Thoracic aorta (tissue), 2 donors: ENCODE results near the gene RNF4. TPM values are rescaled to one million over a fixed set of nuclear protein-coding genes. Genes with fewer than 3 reads are reported as not detected.
"Not testable (repeated sequence)": the region's sequence is repeated elsewhere in the genome, so short reads cannot be mapped to it uniquely, and the experiment has no call there.

Experiments used
- ATAC-seq: fragments of 150-250 bp; one replicate; pipeline ENCODE4 v1.8.0; 2017; ENCODE audit warnings: low read depth; ENCODE audit not compliant: insufficient number of reproducible peaks, low FRiP score
- DNase-seq: peaks from one replicate; pipeline ENCODE4 v3.0.0-alpha.2; 2020; ENCODE audit warnings: low spot score
- H3K27ac ChIP-seq, 2 donors: fragments of 200-600 bp; sonication (generic); 1 replicate in 1 of 2; 2 replicates in 1 of 2; pipeline ENCODE4 v1.5.1; 2016; ENCODE audit warnings: mild to moderate bottlenecking in 2 of 2, moderate library complexity in 2 of 2
- H3K27me3 ChIP-seq: fragments of 200-600 bp; sonication (generic); replicated peaks from 2 replicates; pipeline ENCODE4 v1.6.0; 2016; ENCODE audit warnings: mild to moderate bottlenecking; ENCODE audit not compliant: insufficient read depth
- H3K36me3 ChIP-seq: fragments of 200-600 bp; sonication (generic); one replicate; pipeline ENCODE4 v1.5.1; 2016
- H3K4me1 ChIP-seq, 2 donors: fragments of 200-600 bp; sonication (generic); 1 replicate in 1 of 2; 2 replicates in 1 of 2; pipeline versions ENCODE4 v1.5.1 to v1.6.0; 2016; ENCODE audit warnings: low read depth in 2 of 2, mild to moderate bottlenecking in 1 of 2; ENCODE audit not compliant: control insufficient read depth in 1 of 2
- H3K4me3 ChIP-seq: fragments of 200-600 bp; sonication (generic); 2 replicates; pipeline ENCODE4 v1.5.1; 2016; ENCODE audit warnings: mild to moderate bottlenecking
- H3K9me3 ChIP-seq: fragments of 200-600 bp; sonication (generic); 2 replicates; pipeline ENCODE4 v1.5.1; 2016
- total RNA-seq, 2 donors: library from RNA; depleted of rRNA; stranded (reverse); fragments of >200 nt; gene quantifications; one replicate each; pipeline versions ENCODE4 v1.1.0 to v1.2.3, GENCODE V29; 2016
- TF ChIP-seq, protein P1 (sequence below): fragments of 200-600 bp; sonication (generic); IDR thresholded peaks from one replicate; pipeline ENCODE4 v1.5.1; 2019; ENCODE audit warnings: antibody characterized with exemption

Gene RNF4
- total RNA-seq, 2 donors from 2014 or later: 29.8 to 83.1 TPM

DNA sequence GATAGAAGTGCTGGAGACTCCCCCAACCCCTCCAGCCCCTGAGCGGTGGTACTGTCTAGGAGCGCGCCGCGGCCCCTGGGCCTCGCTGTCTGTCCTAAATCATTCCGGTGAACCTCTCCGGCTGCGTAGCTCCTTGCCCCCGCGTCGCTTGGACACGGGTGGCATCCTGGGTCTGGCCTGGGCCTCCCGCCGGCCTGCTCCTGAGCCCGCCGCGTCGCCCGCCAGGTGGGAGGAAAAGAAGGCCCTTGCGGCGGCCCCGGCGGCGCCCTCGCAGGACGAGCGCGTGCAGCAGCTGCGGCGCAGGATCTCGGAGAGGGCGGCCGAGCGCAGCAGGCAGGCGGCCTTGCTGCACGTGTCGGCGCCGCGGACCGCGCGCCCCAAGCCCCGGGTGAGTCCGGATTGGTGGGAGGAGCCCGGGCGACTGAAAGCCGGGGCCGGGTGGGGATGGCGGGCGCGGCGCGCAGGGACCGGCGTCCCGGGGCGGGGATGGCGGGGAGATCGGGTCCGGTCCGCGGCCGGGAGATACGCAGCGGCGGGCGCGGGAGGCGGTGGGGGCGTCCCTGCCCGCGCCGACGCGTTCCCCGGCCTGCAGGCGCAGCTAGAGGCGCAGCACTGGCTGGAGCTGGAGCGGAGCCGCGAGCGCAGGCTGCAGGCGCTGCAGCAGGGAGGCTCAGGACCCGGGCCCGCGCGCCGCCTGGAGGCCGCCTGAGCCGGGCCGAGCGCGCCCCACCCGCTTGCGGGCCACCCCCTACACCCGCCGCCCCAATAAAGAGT, 6.5 kb upstream of the RNF4 start:
- DNase-seq (no peak), ATAC-seq (no peak)
- TF ChIP-seq, protein P1, sequence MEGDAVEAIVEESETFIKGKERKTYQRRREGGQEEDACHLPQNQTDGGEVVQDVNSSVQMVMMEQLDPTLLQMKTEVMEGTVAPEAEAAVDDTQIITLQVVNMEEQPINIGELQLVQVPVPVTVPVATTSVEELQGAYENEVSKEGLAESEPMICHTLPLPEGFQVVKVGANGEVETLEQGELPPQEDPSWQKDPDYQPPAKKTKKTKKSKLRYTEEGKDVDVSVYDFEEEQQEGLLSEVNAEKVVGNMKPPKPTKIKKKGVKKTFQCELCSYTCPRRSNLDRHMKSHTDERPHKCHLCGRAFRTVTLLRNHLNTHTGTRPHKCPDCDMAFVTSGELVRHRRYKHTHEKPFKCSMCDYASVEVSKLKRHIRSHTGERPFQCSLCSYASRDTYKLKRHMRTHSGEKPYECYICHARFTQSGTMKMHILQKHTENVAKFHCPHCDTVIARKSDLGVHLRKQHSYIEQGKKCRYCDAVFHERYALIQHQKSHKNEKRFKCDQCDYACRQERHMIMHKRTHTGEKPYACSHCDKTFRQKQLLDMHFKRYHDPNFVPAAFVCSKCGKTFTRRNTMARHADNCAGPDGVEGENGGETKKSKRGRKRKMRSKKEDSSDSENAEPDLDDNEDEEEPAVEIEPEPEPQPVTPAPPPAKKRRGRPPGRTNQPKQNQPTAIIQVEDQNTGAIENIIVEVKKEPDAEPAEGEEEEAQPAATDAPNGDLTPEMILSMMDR: peak; percentile 46
- Histone ChIP-seq H3K36me3 (no peaks in the 10 kb centered on the region), H3K27ac (no peak overlapping the region), H3K9me3 (no peaks in the 10 kb centered on the region), H3K4me1 (peaks cover 4 to 13% of the 10 kb centered on the region in 2 donors), H3K27me3 (no peaks in the 10 kb centered on the region), H3K4me3 (peak overlapping the region; percentile 83)

DNA sequence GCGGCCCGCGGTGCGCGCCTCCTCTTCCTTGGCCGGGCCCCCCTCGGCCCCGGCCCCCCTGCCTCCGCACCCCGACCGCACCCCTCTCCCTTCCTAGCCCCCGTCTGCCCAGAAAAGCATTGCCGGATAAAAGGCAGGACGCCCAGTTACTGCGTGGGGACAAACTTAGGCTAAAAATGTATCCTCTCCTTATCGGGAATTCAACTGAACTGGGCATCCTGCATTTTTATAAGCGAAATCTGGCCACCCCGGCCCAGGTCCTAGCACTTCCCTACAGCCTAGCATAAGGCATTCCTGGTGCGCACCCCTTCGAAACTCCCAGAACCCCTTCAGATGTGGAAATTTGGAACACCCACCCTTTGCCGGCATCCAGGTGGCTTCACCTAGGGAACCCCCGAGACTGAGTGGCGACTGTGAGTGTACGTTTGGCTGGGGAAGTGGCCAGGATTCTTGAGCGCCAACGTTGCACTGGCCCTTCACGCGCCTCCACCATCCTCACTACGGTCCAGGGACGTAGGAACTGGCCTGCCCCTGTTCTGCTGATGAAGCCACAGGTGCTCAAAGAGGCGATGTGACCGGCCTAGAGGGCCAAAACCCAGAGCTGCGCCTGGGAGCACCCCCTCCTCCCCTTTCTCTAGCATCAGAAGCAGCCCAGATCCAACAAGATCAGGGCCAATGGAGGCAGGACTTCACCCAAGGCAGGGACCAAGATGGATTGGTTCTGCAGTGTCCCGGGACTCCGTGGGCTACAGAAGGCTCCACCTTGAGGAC, 5.7 kb upstream of the RNF4 start:
- no peak for DNase-seq

DNA sequence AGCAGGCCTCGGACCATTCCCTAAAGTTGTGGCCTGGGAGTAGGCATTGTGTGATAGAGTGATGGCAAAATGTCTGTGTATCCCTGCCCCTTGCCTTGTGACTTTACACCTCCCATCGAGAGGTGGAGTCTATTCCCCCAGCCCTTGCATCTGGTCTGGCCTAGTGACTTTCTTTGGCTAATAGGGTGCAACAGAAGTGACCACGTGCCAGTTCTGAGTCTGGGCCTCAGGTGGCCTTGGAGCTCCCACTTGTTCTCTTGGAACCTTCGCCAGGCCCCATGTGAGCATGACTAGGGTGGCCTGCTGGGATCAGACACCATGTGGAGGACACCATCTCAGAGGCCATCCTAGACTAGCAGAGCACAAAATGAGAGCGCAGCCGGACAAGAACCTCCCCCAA, 3.9 kb upstream of the RNF4 start:
- Histone ChIP-seq H3K27ac (no peak overlapping the region), H3K4me1 (peaks cover 14 to 25% of the 10 kb centered on the region in 2 donors), H3K36me3 (no peaks in the 10 kb centered on the region), H3K4me3 (no peak overlapping the region), H3K9me3 (no peaks in the 10 kb centered on the region), H3K27me3 (no peaks in the 10 kb centered on the region)
- TF ChIP-seq, protein P1: no peak
- ATAC-seq (no peak), DNase-seq (no peak)

More for the DNA sequence above, 5.7 kb upstream of the RNF4 start:
- Histone ChIP-seq H3K4me3 (peak overlapping the region; percentile 83), H3K4me1 (peaks cover 10 to 20% of the 10 kb centered on the region in 2 donors), H3K36me3 (no peaks in the 10 kb centered on the region), H3K27ac (no peak overlapping the region), H3K9me3 (no peaks in the 10 kb centered on the region), H3K27me3 (no peaks in the 10 kb centered on the region)
- TF ChIP-seq, protein P1: no peak
- ATAC-seq: no peak

DNA sequence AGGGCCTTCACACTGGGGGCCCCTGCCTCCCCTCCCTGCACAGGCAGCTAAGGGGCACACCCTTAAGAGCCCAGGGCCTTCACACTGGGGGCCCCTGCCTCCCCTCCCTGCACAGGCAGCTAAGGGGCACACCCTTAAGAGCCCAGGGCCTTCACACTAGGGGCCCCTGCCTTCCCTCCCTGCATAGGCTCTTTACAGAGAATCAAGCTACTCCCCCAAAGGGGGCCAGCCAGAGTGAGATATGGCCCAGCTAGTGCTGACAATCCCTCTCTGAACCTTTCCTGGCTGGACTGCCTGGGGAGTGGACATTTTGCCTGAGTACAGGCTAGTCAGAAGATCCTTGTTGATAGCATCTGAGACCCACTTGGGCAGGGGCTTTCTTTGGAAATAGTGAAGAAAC, 3.4 kb upstream of the RNF4 start:
- not testable (repeated sequence) for H3K4me3 ChIP-seq, H3K9me3 ChIP-seq, H3K27me3 ChIP-seq, ATAC-seq, H3K27ac ChIP-seq, H3K36me3 ChIP-seq, DNase-seq
- H3K4me1 ChIP-seq: peaks cover 18 to 30% of the 10 kb centered on the region in 2 donors

DNA sequence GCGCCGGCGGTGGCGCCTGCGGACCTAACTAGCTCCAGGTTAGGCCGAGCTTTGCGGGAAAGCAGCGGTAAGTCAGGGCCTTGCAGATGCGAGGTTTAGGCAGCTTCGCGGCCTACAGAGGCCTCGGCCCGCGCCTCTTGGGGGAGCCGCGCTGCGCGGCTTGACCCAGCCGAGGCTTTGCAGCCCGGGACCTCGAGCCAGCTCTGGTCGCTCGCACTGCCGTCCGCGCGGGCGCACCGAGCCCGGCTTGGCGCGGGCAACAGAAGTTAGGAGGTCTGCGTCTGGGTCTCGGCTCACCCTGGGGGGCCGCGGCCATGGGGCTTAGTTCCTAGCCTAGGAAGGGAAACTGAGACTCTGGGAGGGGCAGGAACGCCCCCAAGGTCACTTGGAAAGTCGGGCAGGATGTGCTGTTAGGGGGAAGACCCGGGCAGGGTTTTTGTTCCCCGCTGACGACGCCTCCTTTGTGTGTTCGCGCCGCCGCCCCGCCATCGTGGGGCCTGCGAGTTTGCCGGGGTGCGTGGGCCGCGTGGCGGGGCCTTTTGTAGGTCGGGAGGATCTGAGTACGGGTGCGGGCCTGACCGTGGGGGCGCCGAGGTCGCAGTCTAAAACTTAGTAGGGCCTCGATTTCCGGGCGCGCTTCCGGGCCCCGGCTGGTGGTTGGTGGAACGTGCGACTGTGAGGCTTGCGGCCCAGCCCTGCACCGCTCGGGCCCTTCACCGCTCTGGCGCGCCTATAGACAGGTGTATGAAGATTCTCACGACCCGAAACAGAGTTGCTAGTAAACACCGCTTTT, 482 bp downstream of the RNF4 start:
- DNase-seq: no peak
- Histone ChIP-seq H3K4me1 (peaks cover 14 to 24% of the 10 kb centered on the region in 2 donors), H3K4me3 (peak overlapping the region; percentile 97), H3K9me3 (no peaks in the 10 kb centered on the region), H3K27me3 (no peaks in the 10 kb centered on the region), H3K36me3 (peaks cover 12% of the 10 kb centered on the region), H3K27ac (peak overlapping the region; percentile 89 to 90)
- TF ChIP-seq, protein P1: no peak
- ATAC-seq: peak; percentile 56
